ENCODE measurements around the gene SIPA1L3. TPM values are rescaled to one million over a fixed set of nuclear protein-coding genes. Genes with fewer than 3 reads are reported as not detected.

The SIPA1L3 gene
- total and polyA plus RNA-seq, 2 experiments from 2014 or later: 15.7 to 54.1 TPM

- no peak for TF ChIP-seq CTCF (conservative IDR thresholded peaks at IDR 0.05; ENCODE audit: low read depth in 2 of 2)
- no peak for TF ChIP-seq JUNB (IDR thresholded peaks at IDR 0.05; ENCODE audit: unreplicated experiment)
- no peak for TF ChIP-seq NANOG (IDR thresholded peaks at IDR 0.05; ENCODE audit: borderline replicate concordance)
- TF ChIP-seq CREB1 (CRISPR knock-in tag; IDR thresholded peaks at IDR 0.05; ENCODE audit: low read depth): no peak
- no peak for TF ChIP-seq POLR2AphosphoS5 (IDR thresholded peaks at IDR 0.05; ENCODE audit: low read depth)
- no peak for TF ChIP-seq EZH2 (IDR thresholded peaks at IDR 0.05; ENCODE audit: low read depth, unreplicated experiment)
- no peak for TF ChIP-seq ETS1 (IDR thresholded peaks at IDR 0.05)
- TF ChIP-seq ZNF114 (CRISPR knock-in tag; IDR thresholded peaks at IDR 0.05): no peak
Observed at GRCh38 chr19:38013913-38014580, 107.0 kb downstream of the SIPA1L3 start (continued).

GRCh38 chr19:38015216-38015615, 108.2 kb downstream of the SIPA1L3 start:
- Mint-ChIP-seq H3K36me3 (ENCODE audit: low read depth) (no peaks in the 10 kb centered on the region; the same call in 2 of the 3 replicates), H3K9me3 (no peaks in the 10 kb centered on the region), H3K4me1 (peaks cover 28% of the 10 kb centered on the region), H3K27me3 (ENCODE audit: insufficient read depth, low read depth, poor library complexity) (peaks cover 10% of the 10 kb centered on the region), H3K27ac (no peak overlapping the region), H3K4me3 (no peak overlapping the region)
- Histone ChIP-seq H4K20me1 (replicated peaks; ENCODE audit: insufficient read depth) (peaks cover 14% of the 10 kb centered on the region), H2AFZ (no peak overlapping the region), H3K4me3 (no peak overlapping the region), H3K4me2 (no peak overlapping the region), H3K9me2 (ENCODE audit: insufficient read depth) (no peaks in the 10 kb centered on the region), H3K27me3 (ENCODE audit: insufficient read depth) (no peaks in the 10 kb centered on the region), H3K4me1 (ENCODE audit: insufficient read depth) (peaks cover 27% of the 10 kb centered on the region; the same call in 1 of the 2 replicates), H3K79me2 (replicated peaks; ENCODE audit: insufficient read depth) (peaks cover 14% of the 10 kb centered on the region), H3K27ac (ENCODE audit: low read depth) (no peak overlapping the region), H3K36me3 (ENCODE audit: insufficient read depth) (no peaks in the 10 kb centered on the region), H3F3A (replicated peaks; ENCODE audit: low read depth) (0 out of 2 replicates have a peak, but pooled peaks cover 3% of the 10 kb centered on the region)
- ATAC-seq (no peak), DNase-seq (ENCODE audit: low spot score) (no peak)
- TF ChIP-seq ETS1 (IDR thresholded peaks at IDR 0.05) (no peak), CTCF (conservative IDR thresholded peaks at IDR 0.05; ENCODE audit: low read depth in 2 of 2) (no peak), EZH2phosphoT487 (IDR thresholded peaks at IDR 0.05; ENCODE audit: unreplicated experiment) (no peak), JUNB (IDR thresholded peaks at IDR 0.05; ENCODE audit: unreplicated experiment) (no peak), CREB1 (CRISPR knock-in tag; IDR thresholded peaks at IDR 0.05; ENCODE audit: low read depth) (no peak), ZNF462 (CRISPR knock-in tag; IDR thresholded peaks at IDR 0.05) (no peak), ZNF331 (CRISPR knock-in tag; IDR thresholded peaks at IDR 0.05; ENCODE audit: low read depth) (no peak)

Measured in GM23338 (cell line).